Measurements from ENCODE around the gene PHF19. TPM values are rescaled to one million over a fixed set of nuclear protein-coding genes. Genes with fewer than 3 reads are reported as not detected.

Gene PHF19
- total and polyA plus RNA-seq, 2 experiments from 2014 or later, result 17.1 to 28.2 TPM

- no peak for DNase-seq
- Histone ChIP-seq H3K4me2 (ENCODE audit: unreplicated experiment) (no peak overlapping the region), H3K9me2 (ENCODE audit: insufficient read depth) (no peaks in the 10 kb centered on the region), H3K27me3 (replicated peaks; ENCODE audit: insufficient read depth) (no peaks in the 10 kb centered on the region), H3K27ac (no peak overlapping the region), H2AFZ (no peak overlapping the region), H3K4me1 (ENCODE audit: insufficient read depth) (no peaks in the 10 kb centered on the region), H3K36me3 (ENCODE audit: low read depth) (0 out of 2 replicates have a peak, but pooled peaks cover 4% of the 10 kb centered on the region), H3K9ac (no peak overlapping the region), H3F3A (ENCODE audit: insufficient read depth) (no peaks in the 10 kb centered on the region), H3K4me3 (no peak overlapping the region), H4K20me1 (ENCODE audit: insufficient read depth) (no peaks in the 10 kb centered on the region), H3K79me2 (ENCODE audit: insufficient read depth) (no peaks in the 10 kb centered on the region), H3K9me3 (ENCODE audit: low read depth) (no peaks in the 10 kb centered on the region)
- in situ Hi-C loops (cut with MboI), result no loop called here
- 77 to 78% methylated on average over 7 of the region's 7 CpGs for WGBS, 2 experiments (ENCODE audit: low coverage in 1 of 2, low lambda C conversion rate in 2 of 2, missing lambda C conversion rate in 2 of 2)
- TF ChIP-seq EZH2 (IDR thresholded peaks at IDR 0.05; ENCODE audit: insufficient read depth, poor library complexity, severe bottlenecking), result no peak
- no peak for TF ChIP-seq EZH2phosphoT487 (IDR thresholded peaks at IDR 0.05; ENCODE audit: insufficient read depth, low read depth)
These were observed 20.9 kb downstream of the PHF19 start for GRCh38 chr9:120855827-120856670.

GRCh38 chr9:120854596-120855327 is 22.2 kb downstream of the PHF19 start:
- H3K27me3 ChIP-seq (replicated peaks; ENCODE audit: insufficient read depth), result no peaks in the 10 kb centered on the region
- no peak overlapping the region for H3K4me2 ChIP-seq (ENCODE audit: unreplicated experiment)
- no peaks in the 10 kb centered on the region for H3K9me3 ChIP-seq (ENCODE audit: low read depth)
- in situ Hi-C loops (cut with MboI), result no loop called here
- no peak overlapping the region for H2AFZ ChIP-seq
- H3F3A ChIP-seq (ENCODE audit: insufficient read depth), result no peaks in the 10 kb centered on the region
- no peaks in the 10 kb centered on the region for H3K4me1 ChIP-seq (ENCODE audit: insufficient read depth)
- WGBS, 2 experiments (ENCODE audit: low coverage in 1 of 2, low lambda C conversion rate in 2 of 2, missing lambda C conversion rate in 2 of 2), result 71 to 72% methylated on average over 3 of the region's 3 CpGs
- H3K36me3 ChIP-seq (ENCODE audit: low read depth), result no peaks in the 10 kb centered on the region
- no peak for DNase-seq
- H4K20me1 ChIP-seq (ENCODE audit: insufficient read depth), result no peaks in the 10 kb centered on the region
- no peak overlapping the region for H3K4me3 ChIP-seq
- no peak overlapping the region for H3K9ac ChIP-seq
- no peaks in the 10 kb centered on the region for H3K9me2 ChIP-seq (ENCODE audit: insufficient read depth)
- no peak overlapping the region for H3K27ac ChIP-seq
- H3K79me2 ChIP-seq (ENCODE audit: insufficient read depth), result no peaks in the 10 kb centered on the region
- no peak for TF ChIP-seq EZH2phosphoT487 (IDR thresholded peaks at IDR 0.05; ENCODE audit: insufficient read depth, low read depth)
- TF ChIP-seq EZH2 (IDR thresholded peaks at IDR 0.05; ENCODE audit: insufficient read depth, poor library complexity, severe bottlenecking), result no peak

GRCh38 chr9:120853198-120853597 is 23.8 kb downstream of the PHF19 start:
- Histone ChIP-seq H3K9ac (no peak overlapping the region), H4K20me1 (ENCODE audit: insufficient read depth) (no peaks in the 10 kb centered on the region), H2AFZ (no peak overlapping the region), H3K79me2 (ENCODE audit: insufficient read depth) (no peaks in the 10 kb centered on the region), H3K9me3 (ENCODE audit: low read depth) (no peaks in the 10 kb centered on the region), H3K9me2 (ENCODE audit: insufficient read depth) (no peaks in the 10 kb centered on the region), H3K4me3 (no peak overlapping the region), H3F3A (ENCODE audit: insufficient read depth) (no peaks in the 10 kb centered on the region), H3K4me2 (ENCODE audit: unreplicated experiment) (no peak overlapping the region), H3K4me1 (ENCODE audit: insufficient read depth) (no peaks in the 10 kb centered on the region), H3K36me3 (ENCODE audit: low read depth) (no peaks in the 10 kb centered on the region), H3K27ac (no peak overlapping the region), H3K27me3 (replicated peaks; ENCODE audit: insufficient read depth) (no peaks in the 10 kb centered on the region)
- no peak for TF ChIP-seq EZH2phosphoT487 (IDR thresholded peaks at IDR 0.05; ENCODE audit: insufficient read depth, low read depth)
- TF ChIP-seq EZH2 (IDR thresholded peaks at IDR 0.05; ENCODE audit: insufficient read depth, poor library complexity, severe bottlenecking), result no peak
- in situ Hi-C loops (cut with MboI), result no loop called here
- WGBS, 2 experiments (ENCODE audit: low coverage in 1 of 2, low lambda C conversion rate in 2 of 2, missing lambda C conversion rate in 2 of 2), result 84 to 86% methylated on average over 6 of the region's 6 CpGs
- no peak for DNase-seq

GRCh38 chr9:120852240-120853010 is 24.6 kb downstream of the PHF19 start:
- DNase-seq, result no peak
- no peaks in the 10 kb centered on the region for H3K9me3 ChIP-seq (ENCODE audit: low read depth)
- 86 to 89% methylated on average over 5 of the region's 5 CpGs for WGBS, 2 experiments (ENCODE audit: low coverage in 1 of 2, low lambda C conversion rate in 2 of 2, missing lambda C conversion rate in 2 of 2)
- H3K9ac ChIP-seq, result no peak overlapping the region
- no peaks in the 10 kb centered on the region for H3F3A ChIP-seq (ENCODE audit: insufficient read depth)
- no peaks in the 10 kb centered on the region for H3K4me1 ChIP-seq (ENCODE audit: insufficient read depth)
- in situ Hi-C loops (cut with MboI), result no loop called here
- no peak overlapping the region for H3K4me2 ChIP-seq (ENCODE audit: unreplicated experiment)
- no peak overlapping the region for H2AFZ ChIP-seq
- H3K27me3 ChIP-seq (replicated peaks; ENCODE audit: insufficient read depth), result no peaks in the 10 kb centered on the region
- no peak overlapping the region for H3K4me3 ChIP-seq
- TF ChIP-seq EZH2phosphoT487 (IDR thresholded peaks at IDR 0.05; ENCODE audit: insufficient read depth, low read depth) (no peak), EZH2 (IDR thresholded peaks at IDR 0.05; ENCODE audit: insufficient read depth, poor library complexity, severe bottlenecking) (no peak)
- H4K20me1 ChIP-seq (ENCODE audit: insufficient read depth), result no peaks in the 10 kb centered on the region
- no peaks in the 10 kb centered on the region for H3K79me2 ChIP-seq (ENCODE audit: insufficient read depth)
- no peak overlapping the region for H3K27ac ChIP-seq
- H3K9me2 ChIP-seq (ENCODE audit: insufficient read depth), result no peaks in the 10 kb centered on the region
- no peaks in the 10 kb centered on the region for H3K36me3 ChIP-seq (ENCODE audit: low read depth)

All from GM23248 (cell line).